Breast epithelium (tissue), 3 donors: Measurements from ENCODE around the gene VPS18.

Experiments used
- POLR2AphosphoS5 ChIP-seq, 3 donors: sonication (generic); formaldehyde crosslinking; IDR thresholded peaks; one replicate each; pipeline ENCODE4 v1.6.1; 2017; ENCODE audit warnings: antibody characterized with exemption in 3 of 3
- TF ChIP-seq, protein P1 (sequence below), 3 donors: fragments of 450-650 bp; IDR thresholded peaks; one replicate each; pipeline ENCODE4 v1.5.1; 2016 to 2017; ENCODE audit warnings: antibody characterized with exemption in 3 of 3, mild to moderate bottlenecking in 3 of 3, moderate library complexity in 3 of 3

DNA sequence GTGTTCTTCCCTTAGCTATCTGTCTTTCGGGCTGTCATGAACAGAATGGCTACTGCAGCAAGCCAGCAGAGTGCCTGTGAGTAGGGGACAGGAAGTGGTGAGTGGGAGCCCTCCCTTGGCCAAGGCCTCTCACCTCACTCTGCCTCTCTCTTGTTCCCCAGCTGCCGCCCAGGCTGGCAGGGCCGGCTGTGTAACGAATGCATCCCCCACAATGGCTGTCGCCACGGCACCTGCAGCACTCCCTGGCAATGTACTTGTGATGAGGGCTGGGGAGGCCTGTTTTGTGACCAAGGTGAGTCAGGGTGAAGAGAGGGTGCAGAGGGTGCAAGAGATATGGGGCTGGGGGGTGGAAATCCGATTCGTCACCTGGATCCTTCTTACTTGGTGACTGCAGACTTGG, 37.9 kb downstream of the VPS18 start:
- TF ChIP-seq POLR2AphosphoS5 (IDR thresholded peaks at IDR 0.05): no peak
- TF ChIP-seq, protein P1, sequence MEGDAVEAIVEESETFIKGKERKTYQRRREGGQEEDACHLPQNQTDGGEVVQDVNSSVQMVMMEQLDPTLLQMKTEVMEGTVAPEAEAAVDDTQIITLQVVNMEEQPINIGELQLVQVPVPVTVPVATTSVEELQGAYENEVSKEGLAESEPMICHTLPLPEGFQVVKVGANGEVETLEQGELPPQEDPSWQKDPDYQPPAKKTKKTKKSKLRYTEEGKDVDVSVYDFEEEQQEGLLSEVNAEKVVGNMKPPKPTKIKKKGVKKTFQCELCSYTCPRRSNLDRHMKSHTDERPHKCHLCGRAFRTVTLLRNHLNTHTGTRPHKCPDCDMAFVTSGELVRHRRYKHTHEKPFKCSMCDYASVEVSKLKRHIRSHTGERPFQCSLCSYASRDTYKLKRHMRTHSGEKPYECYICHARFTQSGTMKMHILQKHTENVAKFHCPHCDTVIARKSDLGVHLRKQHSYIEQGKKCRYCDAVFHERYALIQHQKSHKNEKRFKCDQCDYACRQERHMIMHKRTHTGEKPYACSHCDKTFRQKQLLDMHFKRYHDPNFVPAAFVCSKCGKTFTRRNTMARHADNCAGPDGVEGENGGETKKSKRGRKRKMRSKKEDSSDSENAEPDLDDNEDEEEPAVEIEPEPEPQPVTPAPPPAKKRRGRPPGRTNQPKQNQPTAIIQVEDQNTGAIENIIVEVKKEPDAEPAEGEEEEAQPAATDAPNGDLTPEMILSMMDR (IDR thresholded peaks at IDR 0.05): no peak
